HG02763 (cell line): ENCODE measurements around the gene IRF3.

Source experiments
- ATAC-seq: cut with Tn5 transposase; IDR thresholded peaks from one replicate; pipeline ENCODE4 v1.9.1; 2021; ENCODE audit warnings: mild to moderate bottlenecking, moderate library complexity; ENCODE audit not compliant: unreplicated experiment

The IRF3 gene

DNA sequence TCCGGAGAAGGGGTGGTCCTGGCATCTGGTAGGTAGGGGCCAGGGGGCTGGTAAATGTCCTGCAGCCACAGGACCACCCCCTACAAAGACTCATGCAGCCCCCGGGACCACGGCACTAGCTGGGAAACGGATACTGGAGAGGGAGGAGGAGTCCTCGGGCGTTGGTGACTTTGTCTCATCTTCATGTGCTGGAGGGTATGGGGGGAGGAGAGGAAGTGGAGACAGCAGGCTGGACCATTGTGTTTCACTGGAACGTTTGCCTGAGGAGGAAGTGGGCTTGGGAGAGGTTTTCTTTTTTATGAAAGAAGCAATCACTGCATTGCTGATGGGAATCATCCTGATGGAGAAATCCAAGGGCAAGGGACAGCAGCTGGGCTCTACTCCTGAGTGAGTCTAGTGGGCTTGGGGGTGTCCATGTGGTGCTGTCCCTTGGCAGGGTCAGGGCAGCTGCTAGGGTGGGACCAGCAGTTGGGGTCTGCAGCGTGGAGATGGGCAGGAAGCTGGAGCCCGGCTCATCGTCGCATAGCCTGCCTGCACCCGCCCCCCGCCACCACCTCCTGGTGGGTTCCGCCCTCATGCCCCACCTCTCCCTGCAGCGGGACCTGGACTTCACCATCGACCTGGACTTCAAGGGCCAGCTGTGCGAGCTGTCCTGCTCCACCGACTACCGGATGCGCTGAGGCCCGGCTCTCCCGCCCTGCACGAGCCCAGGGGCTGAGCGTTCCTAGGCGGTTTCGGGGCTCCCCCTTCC is 22.1 kb upstream of the IRF3 start:
- no peak for ATAC-seq

DNA sequence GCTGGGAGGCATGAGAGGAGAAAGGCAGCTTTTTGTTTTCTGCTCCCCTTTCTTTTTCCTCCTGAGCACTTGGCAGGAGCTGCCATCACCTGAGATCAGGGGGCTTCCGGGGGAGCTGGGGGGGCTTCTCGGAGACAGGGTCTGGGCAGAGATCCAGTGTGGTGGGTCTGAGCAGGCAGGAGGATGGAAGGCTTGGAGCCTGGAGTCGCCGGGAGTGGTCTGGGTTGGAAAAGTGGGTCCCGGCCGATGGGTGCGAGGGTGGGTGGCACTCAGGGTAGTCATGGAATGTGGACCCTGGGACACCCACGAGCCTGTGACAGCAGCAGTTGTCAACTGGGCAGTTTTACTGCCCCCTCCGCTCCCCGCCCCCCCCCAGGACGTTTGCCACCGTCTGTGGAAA is 21.5 kb upstream of the IRF3 start:
- no peak for ATAC-seq

DNA sequence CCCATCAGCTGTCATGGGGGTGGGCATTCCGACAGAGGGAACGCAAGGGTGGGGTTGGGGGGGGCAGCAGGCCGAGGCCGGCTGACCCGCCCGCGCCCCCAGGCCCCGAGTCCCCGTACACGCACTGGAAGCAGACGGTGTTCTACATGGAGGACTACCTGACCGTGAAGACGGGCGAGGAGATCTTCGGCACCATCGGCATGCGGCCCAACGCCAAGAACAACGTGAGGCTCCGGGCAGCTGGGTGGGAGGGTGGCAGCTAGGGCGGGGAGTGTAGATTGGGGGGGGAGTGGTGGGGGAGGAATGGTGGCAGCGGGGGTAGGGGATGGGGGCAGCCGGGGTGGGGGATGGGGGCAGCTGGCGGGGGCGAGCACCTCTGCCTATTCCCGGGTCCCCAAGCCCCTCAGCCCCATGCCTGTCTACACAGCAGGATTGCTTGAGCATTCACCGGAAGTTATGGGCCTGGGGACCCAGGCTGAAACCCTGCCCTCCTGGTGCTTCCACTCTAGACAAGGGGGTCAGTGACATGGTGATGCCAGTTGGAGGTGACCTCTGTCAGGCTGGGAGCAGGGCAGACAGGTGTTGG is 20.9 kb upstream of the IRF3 start:
- no peak for ATAC-seq

DNA sequence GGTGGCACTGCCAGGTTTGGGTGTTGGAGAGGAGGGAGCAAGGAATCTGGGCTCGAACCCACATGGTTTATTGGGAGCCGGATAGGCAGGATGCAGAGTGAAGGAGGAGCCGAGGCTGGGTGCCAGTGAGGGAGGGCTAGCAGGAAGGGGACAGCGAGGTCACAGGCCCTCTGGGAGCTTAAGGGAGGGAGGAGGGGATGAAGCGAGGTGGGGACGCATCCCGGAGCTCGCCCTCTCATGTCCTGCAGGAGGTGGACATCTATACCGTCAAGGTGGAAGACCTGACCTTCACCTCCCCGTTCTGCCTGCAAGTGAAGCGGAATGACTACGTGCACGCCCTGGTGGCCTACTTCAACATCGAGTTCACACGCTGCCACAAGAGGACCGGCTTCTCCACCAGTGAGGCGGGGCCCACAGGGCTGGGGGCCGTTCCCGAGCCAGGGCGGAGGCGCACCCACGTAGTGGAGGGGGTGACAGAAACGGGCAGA is 20.2 kb upstream of the IRF3 start:
- no peak for ATAC-seq

DNA sequence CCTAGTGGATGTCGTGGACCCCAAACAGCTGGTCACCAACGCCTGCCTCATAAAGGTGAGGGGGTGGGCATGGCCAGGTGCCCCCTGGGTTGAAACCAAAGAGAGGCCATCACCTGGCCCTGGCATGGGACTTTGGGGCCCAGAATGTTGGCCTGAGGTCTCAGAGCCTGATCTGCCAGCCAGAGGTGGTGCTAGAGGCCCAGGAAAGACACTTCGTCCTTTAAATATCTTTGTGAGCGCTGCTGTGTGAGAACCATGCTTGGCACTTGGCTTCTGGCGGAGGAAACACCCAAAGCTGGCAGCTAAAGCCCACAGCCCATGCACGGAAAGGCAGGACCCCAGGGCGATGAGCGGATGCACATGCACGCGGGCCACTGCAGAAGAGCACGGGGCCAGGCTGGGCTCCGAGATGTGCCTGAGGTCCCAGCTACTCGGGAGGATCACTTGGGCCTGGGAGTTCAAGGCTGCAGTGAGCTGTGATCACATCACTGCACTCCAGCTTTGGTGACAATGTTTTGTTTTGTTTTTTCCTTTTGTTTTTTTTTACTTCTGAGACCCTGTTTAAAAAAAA is 19.4 kb upstream of the IRF3 start:
- no peak for ATAC-seq

DNA sequence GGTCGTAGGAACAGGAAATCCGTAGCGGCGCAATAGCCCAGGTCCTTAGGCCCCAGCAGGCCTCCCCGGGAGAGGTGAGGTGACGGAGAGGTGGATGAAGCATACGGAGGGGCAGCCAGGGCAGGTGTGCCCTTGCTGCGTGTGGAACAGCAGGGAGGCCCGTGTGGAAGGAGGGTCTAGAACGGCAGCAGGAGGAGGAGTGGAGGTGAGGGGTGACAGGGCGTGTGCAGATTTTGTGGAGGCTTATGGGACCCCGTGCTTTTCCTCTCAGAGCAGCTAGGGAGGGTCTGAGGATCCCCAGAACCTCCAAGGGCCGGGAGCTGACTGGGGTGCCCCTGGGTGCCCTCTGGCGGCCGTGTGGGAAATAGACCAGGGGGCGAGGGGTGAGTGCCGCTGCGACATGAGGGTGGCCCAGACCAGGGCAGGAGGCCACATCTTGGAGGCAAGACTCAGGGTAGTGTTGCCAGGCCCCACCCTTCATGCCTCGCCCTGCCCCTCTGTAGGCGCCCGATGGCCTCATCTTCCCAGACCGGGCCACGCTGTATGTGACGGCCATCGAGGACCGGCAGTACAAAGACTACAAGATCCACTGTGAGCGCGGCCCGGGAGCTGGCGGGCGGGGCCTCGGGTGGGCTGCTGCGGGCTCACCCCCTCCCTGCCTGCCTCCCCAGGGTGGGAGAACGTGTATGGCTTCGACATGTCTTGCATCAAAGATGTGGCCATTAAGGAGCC is 18.8 kb upstream of the IRF3 start:
- ATAC-seq = no peak

DNA sequence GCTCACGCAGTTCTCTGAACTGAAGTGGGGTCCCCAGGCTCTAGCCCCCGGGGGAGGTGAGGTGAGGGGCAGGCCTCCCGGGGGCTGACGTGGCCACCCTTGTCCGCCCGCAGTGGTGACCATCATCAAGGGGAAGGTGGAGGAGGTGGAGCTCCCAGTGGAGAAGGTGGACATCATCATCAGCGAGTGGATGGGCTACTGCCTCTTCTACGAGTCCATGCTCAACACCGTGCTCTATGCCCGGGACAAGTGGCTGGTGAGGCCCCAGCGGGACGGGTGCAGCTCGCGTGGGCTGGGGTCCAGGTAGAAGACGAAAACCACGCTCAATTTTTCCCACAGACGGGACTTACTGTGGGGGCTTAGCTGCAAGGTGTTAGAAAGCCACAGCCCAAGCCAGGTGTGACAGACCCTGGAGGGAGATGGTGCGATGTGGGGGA is 18.2 kb upstream of the IRF3 start:
- no peak for ATAC-seq

DNA sequence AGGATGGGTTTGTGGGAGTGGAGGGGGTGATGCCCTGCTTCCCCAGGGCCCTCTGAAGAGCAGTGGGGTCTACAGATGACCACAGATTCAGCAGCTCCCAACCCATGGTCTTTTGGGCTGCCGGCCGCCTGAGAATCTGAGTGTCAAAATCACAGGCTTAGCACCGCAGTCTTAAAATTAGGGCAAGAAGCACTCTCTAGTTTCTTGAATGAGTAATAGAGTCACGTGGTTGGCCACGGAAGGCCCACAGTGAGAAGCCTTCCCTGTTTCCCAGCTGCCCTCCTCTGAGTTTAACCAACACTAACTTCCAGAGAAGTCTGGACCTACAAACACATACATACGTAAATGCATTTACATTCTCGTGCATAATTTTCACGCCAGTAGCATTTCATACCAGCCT is 16.6 kb upstream of the IRF3 start:
- no peak for ATAC-seq

DNA sequence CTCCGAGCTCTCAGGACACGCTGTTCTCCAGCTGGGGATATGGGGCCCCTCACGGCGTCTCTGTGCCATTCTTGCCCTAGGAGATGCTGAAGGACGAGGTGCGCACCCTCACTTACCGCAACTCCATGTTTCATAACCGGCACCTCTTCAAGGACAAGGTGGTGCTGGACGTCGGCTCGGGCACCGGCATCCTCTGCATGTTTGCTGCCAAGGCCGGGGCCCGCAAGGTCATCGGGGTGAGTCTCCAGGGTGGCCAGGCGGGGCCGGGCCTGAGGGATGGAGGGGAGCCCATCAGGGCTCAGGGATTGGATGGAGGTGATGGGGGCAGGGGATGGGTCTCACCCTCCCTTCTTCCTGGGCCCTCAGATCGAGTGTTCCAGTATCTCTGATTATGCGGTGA is 16.2 kb upstream of the IRF3 start:
- no peak for ATAC-seq

DNA sequence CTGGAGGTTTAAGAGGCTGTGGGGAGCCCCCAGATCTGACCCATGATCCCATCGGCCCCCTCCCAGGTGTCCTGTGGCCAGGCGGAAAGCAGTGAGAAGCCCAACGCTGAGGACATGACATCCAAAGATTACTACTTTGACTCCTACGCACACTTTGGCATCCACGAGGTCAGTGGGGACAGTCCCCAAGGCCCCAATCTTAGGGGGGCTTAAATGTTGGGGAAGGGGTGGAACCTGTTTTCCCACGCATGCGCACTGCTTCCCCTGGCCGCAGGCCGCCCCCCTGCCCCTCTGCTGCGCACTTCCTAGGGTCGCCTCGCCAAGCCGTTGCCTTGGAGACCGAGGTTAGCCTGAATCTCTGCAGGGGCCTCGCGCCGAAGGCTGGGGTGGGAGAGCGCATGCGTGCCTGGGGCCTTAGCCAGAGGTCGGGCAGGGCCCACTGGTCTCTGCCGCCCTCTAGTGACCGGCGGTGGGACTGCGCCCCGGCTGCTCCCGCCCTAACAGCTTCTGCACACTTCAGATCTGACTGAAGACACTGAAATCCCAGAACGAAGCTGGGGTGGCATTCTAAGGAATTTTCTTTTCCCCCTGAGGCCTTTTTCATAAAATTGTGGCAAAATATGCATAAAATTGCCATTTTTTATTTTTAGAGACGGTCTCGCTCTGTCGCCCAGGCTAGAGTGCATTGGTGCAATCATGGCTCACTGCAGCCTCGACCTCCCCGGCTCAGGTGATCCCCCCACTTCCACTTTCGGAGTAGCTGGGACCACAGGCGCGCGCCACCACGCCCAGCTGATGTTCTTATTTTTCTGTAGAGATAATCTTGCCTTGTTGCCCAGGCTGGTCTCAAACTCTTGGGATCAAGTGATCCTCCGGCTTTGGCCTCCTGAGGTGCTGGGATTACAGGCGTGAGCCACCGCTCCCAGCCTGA is 15.0 kb upstream of the IRF3 start:
- ATAC-seq = no peak

DNA sequence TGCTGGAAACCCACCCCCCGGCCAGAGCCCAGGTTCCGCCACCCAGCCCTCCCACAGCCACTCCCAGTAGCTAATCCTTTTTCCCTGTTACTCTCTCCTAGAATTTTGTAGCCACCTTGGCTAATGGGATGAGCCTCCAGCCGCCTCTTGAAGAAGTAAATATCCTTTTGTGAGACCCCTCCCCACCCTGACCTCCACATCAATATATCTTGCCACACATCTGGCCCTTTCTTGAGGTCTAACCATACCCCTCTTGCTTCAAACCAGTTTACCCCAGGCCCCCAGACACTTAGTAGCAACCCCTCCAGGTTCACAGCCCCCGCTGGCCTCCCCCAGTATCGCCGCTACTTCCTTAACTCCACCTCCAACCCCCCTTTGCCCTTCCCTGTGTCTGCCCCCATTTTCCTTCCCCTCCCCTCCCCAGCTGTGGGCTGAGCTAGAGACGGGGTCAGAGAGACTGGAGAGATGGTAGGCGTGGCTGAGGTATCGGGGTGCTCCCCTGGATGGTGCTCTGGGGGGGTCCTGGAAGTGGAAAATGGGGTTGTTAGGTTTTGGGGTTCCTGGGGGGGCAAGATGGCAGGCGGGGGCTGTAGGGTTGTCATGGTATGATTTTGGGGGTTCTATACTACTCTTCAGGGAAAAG is 14.2 kb upstream of the IRF3 start:
- ATAC-seq = no peak

DNA sequence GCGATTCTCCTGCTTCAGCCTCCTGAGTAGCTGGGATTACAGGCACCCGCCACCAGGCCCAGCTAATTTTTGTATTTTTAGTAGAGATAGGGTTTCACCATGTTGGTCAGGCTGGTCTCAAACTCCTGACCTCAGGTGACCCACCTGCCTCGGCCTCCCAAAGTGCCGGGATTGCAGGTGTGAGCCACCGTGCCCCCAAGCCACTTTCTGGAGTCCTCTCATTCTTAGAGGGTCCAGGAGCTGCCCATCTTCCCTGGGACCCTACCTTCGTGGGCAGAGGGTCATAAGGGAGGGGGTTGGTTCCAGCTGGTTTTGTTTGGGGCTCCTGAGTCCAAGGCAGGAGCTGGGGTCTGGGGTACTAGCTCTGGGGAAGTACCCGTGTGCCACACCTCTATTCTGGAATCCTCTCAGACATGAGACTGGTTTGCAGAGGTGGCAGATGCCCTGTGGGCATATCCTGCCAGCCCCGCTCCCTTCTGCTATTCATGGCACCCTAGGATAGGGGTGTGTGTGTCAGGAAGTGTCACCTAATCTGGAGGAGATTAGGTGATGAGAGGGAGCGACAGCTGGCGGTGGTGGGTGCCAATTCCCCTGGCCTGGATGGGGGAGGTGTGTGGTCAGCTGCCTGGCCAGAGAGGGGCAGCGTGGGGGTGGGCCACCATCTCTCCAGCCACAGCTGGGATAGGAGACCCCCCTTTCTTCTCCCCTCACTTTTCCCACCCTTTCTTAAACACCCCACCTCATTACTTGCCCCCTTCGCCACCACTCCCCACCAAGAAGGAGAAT is 13.5 kb upstream of the IRF3 start:
- ATAC-seq = no peak

DNA sequence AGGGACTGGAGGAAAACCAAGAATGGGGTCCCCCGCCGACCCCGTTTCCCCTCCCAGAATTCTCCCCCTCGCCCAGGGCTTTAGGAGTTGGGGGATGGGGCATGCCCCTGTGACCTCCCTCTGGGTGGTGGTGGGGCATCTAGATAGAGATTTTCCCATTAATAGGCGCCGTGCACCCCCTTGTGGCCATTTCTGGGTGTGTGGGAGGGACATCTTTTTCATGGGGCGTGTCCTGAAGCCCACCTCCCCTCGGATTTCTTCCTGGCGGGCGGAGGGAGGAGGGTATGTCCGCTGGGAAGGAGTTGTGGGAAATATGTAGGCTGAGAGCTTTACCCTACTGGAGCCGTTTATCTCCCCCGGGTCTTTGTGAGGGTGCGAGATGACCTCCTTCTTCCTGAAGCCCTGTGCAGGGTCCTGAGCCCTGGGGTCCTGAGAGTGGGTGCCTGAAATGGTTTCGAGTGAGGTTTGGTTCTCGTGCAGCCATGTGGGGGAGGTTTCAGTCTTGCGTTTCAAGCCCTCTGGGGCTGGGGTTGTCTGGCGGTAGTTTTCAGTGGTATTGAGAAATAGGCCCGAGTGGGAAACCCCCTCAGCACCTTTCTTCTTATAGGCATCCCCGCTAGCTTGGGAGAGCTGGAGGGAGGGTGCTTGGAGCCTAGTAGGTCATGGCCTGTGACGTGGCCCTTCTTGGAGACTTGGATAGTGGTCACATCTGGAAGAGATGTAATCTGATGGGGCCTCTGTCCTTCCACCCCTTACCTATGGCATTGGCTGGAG is 12.4 kb upstream of the IRF3 start:
- ATAC-seq = no peak

DNA sequence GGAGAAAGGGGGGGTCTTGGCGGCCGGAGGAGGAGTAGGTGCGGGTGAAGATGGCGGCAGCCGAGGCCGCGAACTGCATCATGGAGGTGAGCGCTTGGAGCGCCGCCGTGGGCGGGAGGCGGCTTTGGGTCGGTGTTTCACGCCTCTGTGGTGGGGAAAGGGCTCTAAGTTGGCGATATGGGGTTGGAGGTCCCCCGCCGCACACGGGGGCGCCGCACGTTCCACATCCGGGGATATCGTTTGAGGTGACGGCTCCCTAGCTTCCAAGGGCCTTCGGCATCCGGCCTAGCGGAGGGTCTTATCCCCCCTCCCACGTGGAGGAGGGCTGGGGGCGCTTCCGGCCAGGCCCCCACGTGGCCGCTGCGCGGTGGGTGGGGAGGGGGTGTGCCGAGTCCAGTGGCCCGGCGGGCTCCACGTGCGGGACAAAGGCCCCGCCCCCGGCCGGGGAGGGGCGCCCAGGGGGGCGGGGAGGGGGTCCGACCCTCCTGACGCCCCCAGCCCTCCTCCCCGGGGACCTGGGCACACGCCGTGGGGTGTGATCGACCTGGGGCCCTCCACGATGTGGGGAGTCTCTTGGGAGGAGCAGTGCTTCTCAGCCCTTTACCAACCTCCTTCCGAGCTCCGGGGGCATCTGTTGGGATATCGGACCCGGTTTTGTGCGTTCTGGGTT is 11.7 kb upstream of the IRF3 start, which contains the start of gene PRMT1:
Gene PRMT1, plus strand, starts transcription at position 41 of the 670 bp plus-strand sequence. Its CDS starts 10 bp downstream, at position 51.
- ATAC-seq = no peak

DNA sequence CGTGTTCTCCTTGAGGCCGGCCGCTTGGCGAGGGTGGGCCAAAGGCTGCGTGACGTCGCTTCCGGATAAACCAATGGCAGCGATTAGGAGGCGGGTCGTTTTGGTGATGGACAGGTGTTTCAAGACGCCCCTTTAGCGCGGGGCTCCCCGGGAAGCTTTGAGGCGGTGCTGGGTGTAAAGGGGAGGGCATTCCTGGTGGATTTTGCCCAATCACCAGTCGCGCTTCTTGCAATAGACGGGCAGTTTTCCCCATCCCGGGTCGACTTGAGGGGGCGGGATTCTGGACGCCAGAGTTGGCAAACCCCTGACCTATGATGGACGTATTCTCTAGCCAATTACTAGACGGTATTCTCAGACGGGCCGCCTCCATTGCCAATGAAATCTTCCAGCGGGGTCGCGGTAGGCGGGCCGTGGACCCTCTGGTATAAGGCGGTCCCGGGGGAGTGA is 11.2 kb upstream of the IRF3 start:
- peak; percentile 68 for ATAC-seq

DNA sequence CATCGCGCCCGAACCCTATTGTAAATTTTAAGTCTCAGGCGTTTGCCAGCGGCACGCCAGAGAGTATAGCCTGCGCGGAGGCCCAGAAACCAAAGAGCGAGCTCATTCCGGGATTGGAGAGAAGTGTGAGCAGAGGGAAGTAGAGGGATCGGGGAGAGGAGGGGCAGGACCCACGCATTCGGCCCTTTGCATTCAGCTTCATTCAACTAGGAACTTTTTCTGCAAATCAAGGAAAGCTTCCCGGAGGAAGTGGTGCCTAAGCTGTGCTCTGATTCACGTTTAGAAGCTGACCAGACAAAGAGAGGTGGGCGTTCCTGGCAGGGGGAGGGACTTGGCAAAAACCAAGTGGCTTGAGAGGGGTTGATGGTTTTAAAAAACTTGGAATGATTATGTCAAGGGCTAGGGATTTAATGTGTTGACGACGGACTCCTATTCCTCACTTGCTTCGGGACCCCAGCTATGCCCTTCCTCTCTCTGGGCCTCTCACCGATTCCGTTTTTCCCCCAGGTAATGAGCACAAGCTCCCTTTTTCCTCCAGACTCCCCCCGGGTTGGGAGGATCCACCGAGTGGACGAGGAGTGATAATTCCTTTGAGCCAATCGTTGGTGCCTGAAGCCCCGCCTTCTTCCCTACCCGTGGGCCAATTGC is 10.6 kb upstream of the IRF3 start:
- ATAC-seq = no peak
